ENCODE data around the gene DAZAP1. TPM values are rescaled to one million over a fixed set of nuclear protein-coding genes. Genes with fewer than 3 reads are reported as not detected.

DAZAP1 gene
- polyA plus RNA-seq, 1 donor (not counting 4 experiments of a cell fraction or from before 2014, with no cell fraction given): 99.2 TPM

DNA sequence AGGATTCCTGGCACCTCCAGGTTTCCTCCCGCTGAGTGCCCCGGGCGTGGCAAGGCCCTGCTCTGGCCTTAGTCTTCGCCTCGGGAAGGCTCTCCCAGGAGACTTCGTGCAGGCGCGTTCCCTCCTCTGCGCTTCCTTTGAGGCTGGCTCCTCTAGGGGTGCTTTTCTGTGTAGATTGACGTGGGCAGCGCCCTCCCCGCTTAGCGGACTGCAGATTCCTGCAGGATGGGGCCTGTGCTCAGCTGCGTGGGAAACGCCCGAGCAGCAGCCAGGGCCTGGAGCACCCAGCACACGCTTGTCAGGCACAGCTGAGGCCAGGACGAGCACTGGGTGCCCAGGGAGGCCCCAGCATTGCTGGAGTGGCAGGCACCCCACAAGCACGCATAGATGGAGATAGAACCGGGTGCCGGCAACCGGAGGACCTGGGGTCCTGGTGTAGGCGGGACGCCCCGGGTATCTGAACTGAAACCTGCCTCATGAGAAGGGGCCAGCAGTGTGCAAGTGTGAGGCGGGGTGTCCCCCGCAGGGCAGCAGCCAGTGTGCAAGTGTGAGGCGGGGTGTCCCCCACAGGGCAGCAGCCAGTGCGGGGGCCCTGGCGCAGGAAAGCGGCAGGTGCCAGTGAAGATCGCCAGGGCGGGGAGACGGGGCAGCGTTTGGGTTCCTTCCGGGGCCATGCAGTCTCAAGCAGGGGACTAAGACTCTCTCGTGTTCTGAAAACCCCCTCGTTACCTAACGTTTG is 20.3 kb upstream of the DAZAP1 start:
- no peak for TF ChIP-seq EZH2 (IDR thresholded peaks at IDR 0.05; ENCODE audit: low read length)
- TF ChIP-seq, protein P1, sequence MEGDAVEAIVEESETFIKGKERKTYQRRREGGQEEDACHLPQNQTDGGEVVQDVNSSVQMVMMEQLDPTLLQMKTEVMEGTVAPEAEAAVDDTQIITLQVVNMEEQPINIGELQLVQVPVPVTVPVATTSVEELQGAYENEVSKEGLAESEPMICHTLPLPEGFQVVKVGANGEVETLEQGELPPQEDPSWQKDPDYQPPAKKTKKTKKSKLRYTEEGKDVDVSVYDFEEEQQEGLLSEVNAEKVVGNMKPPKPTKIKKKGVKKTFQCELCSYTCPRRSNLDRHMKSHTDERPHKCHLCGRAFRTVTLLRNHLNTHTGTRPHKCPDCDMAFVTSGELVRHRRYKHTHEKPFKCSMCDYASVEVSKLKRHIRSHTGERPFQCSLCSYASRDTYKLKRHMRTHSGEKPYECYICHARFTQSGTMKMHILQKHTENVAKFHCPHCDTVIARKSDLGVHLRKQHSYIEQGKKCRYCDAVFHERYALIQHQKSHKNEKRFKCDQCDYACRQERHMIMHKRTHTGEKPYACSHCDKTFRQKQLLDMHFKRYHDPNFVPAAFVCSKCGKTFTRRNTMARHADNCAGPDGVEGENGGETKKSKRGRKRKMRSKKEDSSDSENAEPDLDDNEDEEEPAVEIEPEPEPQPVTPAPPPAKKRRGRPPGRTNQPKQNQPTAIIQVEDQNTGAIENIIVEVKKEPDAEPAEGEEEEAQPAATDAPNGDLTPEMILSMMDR (optimal IDR thresholded peaks at IDR 0.05 in 1 of 3, IDR thresholded peaks at IDR 0.05 in 1 of 3, conservative IDR thresholded peaks at IDR 0.05 in 1 of 3; ENCODE audit: extremely low read depth in 1 of 3, insufficient read depth in 2 of 3, low read length in 3 of 3): no peak
- DNase-seq (ENCODE audit: low read depth, low spot score): no peak
- Histone ChIP-seq H3K4me2 (ENCODE audit: control insufficient read depth, extremely low read depth, insufficient read depth, low read depth, low read length) (peak overlapping the region; percentile 56), H3K36me3 (ENCODE audit: control insufficient read depth in 2 of 2, extremely low read depth in 1 of 2, insufficient read depth in 2 of 2, low read length in 2 of 2) (peaks cover 6 to 11% of the 10 kb centered on the region in 2 experiments), H3K79me2 (ENCODE audit: control insufficient read depth, insufficient read depth, low read length) (peaks cover 18% of the 10 kb centered on the region), H3K9me3 (ENCODE audit: control insufficient read depth, low read depth, low read length) (no peaks in the 10 kb centered on the region), H4K20me1 (ENCODE audit: control insufficient read depth, extremely low read depth, insufficient read depth, low read length) (no peaks in the 10 kb centered on the region), H3K4me1 (ENCODE audit: control insufficient read depth, extremely low read depth, insufficient read depth, low read length) (peaks cover 17% of the 10 kb centered on the region), H2AFZ (ENCODE audit: control insufficient read depth, low read length) (no peak overlapping the region), H3K27ac (ENCODE audit: control insufficient read depth, insufficient read depth, low read length) (no peak overlapping the region), H3K4me3 (ENCODE audit: control insufficient read depth in 2 of 3, extremely low read depth in 1 of 3, insufficient read depth in 2 of 3, low read depth in 1 of 3, low read length in 3 of 3) (no peak overlapping the region), H3K9ac (ENCODE audit: control insufficient read depth, extremely low read depth, insufficient read depth, low read length) (no peak overlapping the region), H3K27me3 (ENCODE audit: control insufficient read depth, extremely low read depth, insufficient read depth, low read length) (no peaks in the 10 kb centered on the region), H3K9me1 (ENCODE audit: control insufficient read depth, extremely low read depth, insufficient read depth, low read length) (no peaks in the 10 kb centered on the region)
- dilution Hi-C loops (cut with MboI; ENCODE audit: extremely low pct_ligation_motif_present, low sequenced_read_pairs): no loop called here
- FAIRE-seq: no peak

GRCh38 chr19:1387684-1388636 is 19.4 kb upstream of the DAZAP1 start:
- Histone ChIP-seq H4K20me1 (ENCODE audit: control insufficient read depth, extremely low read depth, insufficient read depth, low read length) (no peaks in the 10 kb centered on the region), H2AFZ (ENCODE audit: control insufficient read depth, low read length) (no peak overlapping the region), H3K9me1 (ENCODE audit: control insufficient read depth, extremely low read depth, insufficient read depth, low read length) (no peaks in the 10 kb centered on the region), H3K79me2 (ENCODE audit: control insufficient read depth, insufficient read depth, low read length) (peaks cover 18% of the 10 kb centered on the region), H3K27ac (ENCODE audit: control insufficient read depth, insufficient read depth, low read length) (no peak overlapping the region), H3K4me2 (ENCODE audit: control insufficient read depth, extremely low read depth, insufficient read depth, low read depth, low read length) (peak overlapping the region; percentile 56), H3K4me1 (ENCODE audit: control insufficient read depth, extremely low read depth, insufficient read depth, low read length) (peaks cover 17% of the 10 kb centered on the region), H3K9me3 (ENCODE audit: control insufficient read depth, low read depth, low read length) (no peaks in the 10 kb centered on the region), H3K4me3 (ENCODE audit: control insufficient read depth in 2 of 3, extremely low read depth in 1 of 3, insufficient read depth in 2 of 3, low read depth in 1 of 3, low read length in 3 of 3) (no peak overlapping the region), H3K27me3 (ENCODE audit: control insufficient read depth, extremely low read depth, insufficient read depth, low read length) (no peaks in the 10 kb centered on the region), H3K9ac (ENCODE audit: control insufficient read depth, extremely low read depth, insufficient read depth, low read length) (no peak overlapping the region), H3K36me3 (ENCODE audit: control insufficient read depth in 2 of 2, extremely low read depth in 1 of 2, insufficient read depth in 2 of 2, low read length in 2 of 2) (peaks cover 10 to 14% of the 10 kb centered on the region in 2 experiments)
- dilution Hi-C loops (cut with MboI; ENCODE audit: extremely low pct_ligation_motif_present, low sequenced_read_pairs): no loop called here
- no peak for FAIRE-seq
- TF ChIP-seq EZH2 (IDR thresholded peaks at IDR 0.05; ENCODE audit: low read length): no peak
- no peak for DNase-seq (ENCODE audit: low read depth, low spot score)

Measured in keratinocyte (primary cell).